PC-3 (cell line): ENCODE results near the gene CFAP157. TPM values are rescaled to one million over a fixed set of nuclear protein-coding genes. Genes with fewer than 3 reads are reported as not detected.

Experiments
- ATAC-seq: fragments of 200-7000 bp; cut with Tn5 transposase; 2 replicates; pipeline ENCODE4 v1.9.1; 2020; ENCODE audit warnings: mild to moderate bottlenecking, moderate library complexity
- BruUV-seq: library from RNA; stranded (reverse); fragments of 400-500 nt; replicated peaks from 2 replicates; lab custom pipeline; 2021; lab: Mats Ljungman, UMichigan
- CTCF ChIA-PET: fragments of 300-600 bp; sonication (Branson Sonifier 250); formaldehyde crosslinking; loops from one replicate; lab custom pipeline; 2022; ENCODE audit warnings: antibody characterized with exemption; lab: Charles Lee
- POLR2A ChIA-PET: fragments of 300-600 bp; sonication (Branson Sonifier 250); formaldehyde crosslinking; loops from one replicate; lab custom pipeline; 2022; ENCODE audit warnings: antibody characterized with exemption; ENCODE audit not compliant: unreplicated experiment; lab: Charles Lee
- DNase-seq: peaks from one replicate; pipeline ENCODE4 v3.0.0-alpha.2; 2015
- H2AFZ ChIP-seq: fragments of 300-600 bp; sonication (generic); 2 replicates; pipeline ENCODE4 v1.6.0; 2016; ENCODE audit warnings: antibody characterized with exemption, low read length
- H3F3A ChIP-seq: fragments of 300-600 bp; sonication (generic); one replicate; pipeline ENCODE4 v1.6.0; 2017; ENCODE audit warnings: antibody characterized with exemption, low read length, control low read depth, mild to moderate bottlenecking; ENCODE audit not compliant: unreplicated experiment
- H3K27ac ChIP-seq: fragments of 300-600 bp; sonication (generic); 2 replicates; pipeline ENCODE4 v1.5.1; 2016; ENCODE audit warnings: mild to moderate bottlenecking, low read length
- H3K27me3 ChIP-seq: fragments of 300-600 bp; sonication (generic); 2 replicates; pipeline ENCODE4 v1.6.1; 2016; ENCODE audit warnings: low read length, mixed read lengths
- H3K36me3 ChIP-seq: fragments of 300-600 bp; sonication (generic); 2 replicates; pipeline ENCODE4 v1.6.1; 2016; ENCODE audit warnings: low read depth, mixed run types, low read length, mixed read lengths
- H3K4me1 ChIP-seq: fragments of 300-600 bp; sonication (generic); 2 replicates; pipeline ENCODE4 v1.5.1; 2016; ENCODE audit warnings: low read length; ENCODE audit not compliant: insufficient read depth
- H3K4me2 ChIP-seq: fragments of 300-600 bp; sonication (generic); 2 replicates; pipeline ENCODE4 v1.6.0; 2016; ENCODE audit warnings: low read length
- H3K4me3 ChIP-seq: fragments of 300-600 bp; sonication (generic); 2 replicates; pipeline ENCODE4 v1.5.1; 2016; ENCODE audit warnings: mild to moderate bottlenecking, low read length, mixed read lengths
- H3K79me2 ChIP-seq: fragments of 300-600 bp; sonication (generic); 2 replicates; pipeline ENCODE4 v1.6.1; 2017; ENCODE audit warnings: low read length, mixed read lengths
- H3K9ac ChIP-seq: fragments of 300-600 bp; sonication (generic); 2 replicates; pipeline ENCODE4 v1.6.0; 2016; ENCODE audit warnings: mild to moderate bottlenecking, low read length
- H3K9me2 ChIP-seq: fragments of 300-600 bp; sonication (generic); replicated peaks from 2 replicates; pipeline ENCODE4 v1.6.1; 2016; ENCODE audit warnings: mixed run types, low read length, mixed read lengths
- H3K9me3 ChIP-seq: fragments of 300-600 bp; sonication (generic); 2 replicates; pipeline ENCODE4 v1.6.1; 2016; ENCODE audit warnings: low read length, mixed read lengths
- H4K20me1 ChIP-seq: fragments of 300-600 bp; sonication (generic); 2 replicates; pipeline ENCODE4 v1.6.1; 2016; ENCODE audit warnings: low read length, mixed read lengths
- CTCF ChIP-seq: fragments of 300-600 bp; sonication (generic); conservative IDR thresholded peaks from 2 replicates; pipeline ENCODE4 v1.5.1; 2017; ENCODE audit warnings: antibody characterized with exemption, low read depth, mild to moderate bottlenecking, low read length
- EZH2 ChIP-seq: fragments of 300-600 bp; sonication (generic); IDR thresholded peaks from one replicate; pipeline ENCODE4 v1.6.1; 2017; ENCODE audit warnings: antibody characterized with exemption, mild to moderate bottlenecking, low read length; ENCODE audit not compliant: unreplicated experiment
- EZH2phosphoT487 ChIP-seq: fragments of 300-600 bp; sonication (generic); IDR thresholded peaks from 2 replicates; pipeline ENCODE4 v1.6.1; 2018; ENCODE audit warnings: mild to moderate bottlenecking, antibody characterized with exemption, low read length, borderline replicate concordance
- intact Hi-C: fragments of 100-400 bp; cut with micrococcal nuclease; formaldehyde crosslinking; loops from 2 replicates; pipeline ENCODE4 v1.9.0; 2023
- total RNA-seq: library from RNA; depleted of rRNA; stranded (reverse); fragments of >200 nt; gene quantifications from 2 replicates; pipeline ENCODE4 v1.2.3, GENCODE V29; 2014

CFAP157 gene
- total RNA-seq, 1 experiment from 2014 or later = not detected

- intact Hi-C loops = no loop called here
- no peak overlapping the region for H3K4me3 ChIP-seq
- no peaks in the 10 kb centered on the region for H4K20me1 ChIP-seq
- H3F3A ChIP-seq = no peaks in the 10 kb centered on the region
- ChIA-PET POLR2A (no interaction called here), CTCF (no interaction called here)
- TF ChIP-seq CTCF = no peak
- TF ChIP-seq EZH2phosphoT487 = no peak
- TF ChIP-seq EZH2 = no peak
- no peak for ATAC-seq
- H3K9me2 ChIP-seq = no peaks in the 10 kb centered on the region
- no TSS peak for BruUV-seq
- DNase-seq = no peak
- no peak overlapping the region for H3K9ac ChIP-seq
- H3K4me2 ChIP-seq = no peak overlapping the region
- peaks cover 2% of the 10 kb centered on the region for H3K4me1 ChIP-seq
- no peaks in the 10 kb centered on the region for H3K27me3 ChIP-seq
- no peaks in the 10 kb centered on the region for H3K79me2 ChIP-seq
- no peaks in the 10 kb centered on the region for H3K36me3 ChIP-seq
- no peak overlapping the region for H3K27ac ChIP-seq
- H3K9me3 ChIP-seq = no peaks in the 10 kb centered on the region
- H2AFZ ChIP-seq = no peak overlapping the region
Observed at GRCh38 chr9:127679506-127679905, 27.3 kb upstream of the CFAP157 start.

GRCh38 chr9:127680226-127680625 is 26.6 kb upstream of the CFAP157 start:
- H3K27me3 ChIP-seq = no peaks in the 10 kb centered on the region
- no peaks in the 10 kb centered on the region for H3F3A ChIP-seq
- H4K20me1 ChIP-seq = no peaks in the 10 kb centered on the region
- H3K9ac ChIP-seq = no peak overlapping the region
- no TSS peak for BruUV-seq
- no peaks in the 10 kb centered on the region for H3K36me3 ChIP-seq
- H3K9me3 ChIP-seq = no peaks in the 10 kb centered on the region
- H3K9me2 ChIP-seq = no peaks in the 10 kb centered on the region
- peaks cover 7% of the 10 kb centered on the region for H3K4me1 ChIP-seq
- ATAC-seq (no peak), DNase-seq (no peak)
- no peak overlapping the region for H3K27ac ChIP-seq
- POLR2A ChIA-PET = no interaction called here
- no peak overlapping the region for H3K4me2 ChIP-seq
- intact Hi-C loops = no loop called here
- H2AFZ ChIP-seq = no peak overlapping the region
- H3K79me2 ChIP-seq = no peaks in the 10 kb centered on the region
- CTCF ChIA-PET = no interaction called here
- H3K4me3 ChIP-seq = no peak overlapping the region
- no peak for TF ChIP-seq EZH2phosphoT487
- no peak for TF ChIP-seq CTCF
- TF ChIP-seq EZH2 = no peak

- Histone ChIP-seq H4K20me1 (no peaks in the 10 kb centered on the region), H3K4me3 (no peak overlapping the region), H3K9ac (no peak overlapping the region), H3K4me2 (no peak overlapping the region), H3K36me3 (no peaks in the 10 kb centered on the region), H3K9me3 (no peaks in the 10 kb centered on the region), H3K9me2 (no peaks in the 10 kb centered on the region), H2AFZ (no peak overlapping the region), H3F3A (no peaks in the 10 kb centered on the region), H3K27ac (no peak overlapping the region), H3K27me3 (no peaks in the 10 kb centered on the region), H3K79me2 (no peaks in the 10 kb centered on the region), H3K4me1 (peaks cover 7% of the 10 kb centered on the region)
- ChIA-PET CTCF (no interaction called here), POLR2A (no interaction called here)
- no TSS peak for BruUV-seq
- no peak for DNase-seq
- ATAC-seq = no peak
- intact Hi-C loops = no loop called here
- TF ChIP-seq EZH2 = no peak
- TF ChIP-seq EZH2phosphoT487 = no peak
- no peak for TF ChIP-seq CTCF
Observed at GRCh38 chr9:127680846-127681245, 25.9 kb upstream of the CFAP157 start.
